ENCODE measurements around the gene DCPS. TPM values are rescaled to one million over a fixed set of nuclear protein-coding genes. Genes with fewer than 3 reads are reported as not detected.
"Not testable (repeated sequence)": the region's sequence is repeated elsewhere in the genome, so short reads cannot be mapped to it uniquely, and the experiment has no call there.

Gene DCPS
- total RNA-seq, 1 donor, result 10.4 TPM

DNA sequence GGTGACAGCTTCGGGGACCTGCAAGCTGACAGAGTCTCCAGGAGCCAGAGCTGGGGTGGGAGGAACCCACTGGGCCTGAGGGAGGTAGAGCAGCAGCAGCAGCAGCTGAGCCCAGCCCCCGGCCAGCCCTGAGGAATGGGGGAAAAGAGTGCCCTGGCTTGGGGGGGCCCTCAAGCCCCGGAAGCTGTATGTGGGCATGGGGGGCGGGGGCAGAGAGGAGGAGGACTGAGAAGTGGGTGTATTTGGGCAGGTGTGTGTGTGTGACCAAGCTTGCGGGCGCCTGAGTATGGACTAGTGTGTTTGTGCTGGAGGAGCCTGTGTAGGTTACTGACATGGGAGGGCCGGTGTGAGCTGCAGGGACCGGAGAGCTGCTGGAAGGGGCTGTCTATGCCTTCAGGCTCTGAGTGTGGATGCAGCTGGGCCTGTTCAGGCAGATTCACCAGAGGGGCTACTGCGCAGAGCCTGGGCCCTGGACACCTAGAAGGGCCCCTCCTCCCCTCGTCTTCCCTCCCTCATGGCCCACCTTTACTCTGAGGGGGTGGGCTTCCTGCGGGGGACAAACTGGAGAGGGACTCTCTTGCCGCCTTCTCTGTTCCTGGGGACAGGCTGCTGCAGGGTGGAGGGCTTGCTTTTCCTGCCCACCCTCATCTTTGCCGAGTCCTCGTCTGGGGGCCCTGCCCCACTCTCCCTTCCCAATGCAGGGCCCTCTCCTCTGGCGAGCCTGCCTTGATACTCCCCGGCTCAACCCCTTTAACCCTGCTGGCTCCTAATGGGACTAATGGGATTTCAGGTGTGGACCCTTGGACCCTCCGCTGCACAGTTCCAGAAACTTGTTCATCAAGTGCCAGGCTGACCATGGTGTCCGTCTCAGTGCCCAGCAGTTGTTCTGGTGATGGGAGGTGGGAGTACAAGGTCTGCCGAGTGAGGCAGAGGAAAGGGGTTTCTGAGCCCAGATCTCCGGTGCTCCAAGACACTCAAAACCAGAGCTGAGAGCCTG is 79.8 kb downstream of the DCPS start:
- no peak for DNase-seq (ENCODE audit: low read depth)
- H3K4me3 ChIP-seq (ENCODE audit: low read depth, low read length), result no peak overlapping the region
- TF ChIP-seq CTCF (IDR thresholded peaks at IDR 0.05; ENCODE audit: insufficient read depth, low read depth, low read length), result no peak

GRCh38 chr11:126384449-126385070 is 80.7 kb downstream of the DCPS start:
- DNase-seq (ENCODE audit: low read depth), result no peak
- TF ChIP-seq CTCF (IDR thresholded peaks at IDR 0.05; ENCODE audit: insufficient read depth, low read depth, low read length), result no peak
- no peak overlapping the region for H3K4me3 ChIP-seq (ENCODE audit: low read depth, low read length)

- no peak for DNase-seq (ENCODE audit: low read depth)
- no peak for TF ChIP-seq CTCF (IDR thresholded peaks at IDR 0.05; ENCODE audit: insufficient read depth, low read depth, low read length)
- H3K4me3 ChIP-seq (ENCODE audit: low read depth, low read length), result no peak overlapping the region
Observed at GRCh38 chr11:126385991-126386728, 82.3 kb downstream of the DCPS start.

DNA sequence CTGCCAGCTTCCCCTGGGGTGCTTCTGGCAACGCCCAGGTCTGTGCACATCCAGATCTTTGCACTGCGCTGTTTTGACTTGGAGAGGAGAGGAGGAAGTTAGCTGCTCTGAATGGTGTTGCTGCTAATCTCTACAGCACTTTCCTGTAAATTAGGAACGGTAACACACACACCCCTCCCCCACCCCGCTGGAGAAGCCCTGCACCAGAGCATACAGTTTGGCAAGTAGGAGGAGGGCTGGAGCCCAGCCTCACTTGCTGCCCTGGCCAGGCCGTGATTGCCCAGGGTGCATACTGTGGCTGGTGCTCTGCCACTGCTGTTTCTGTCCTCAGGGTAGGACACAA is 82.8 kb downstream of the DCPS start:
- not testable (repeated sequence) for DNase-seq (ENCODE audit: low read depth); H3K4me3 ChIP-seq (ENCODE audit: low read depth, low read length)

- no peak overlapping the region for H3K4me3 ChIP-seq (ENCODE audit: low read depth, low read length)
- no peak for TF ChIP-seq CTCF (IDR thresholded peaks at IDR 0.05; ENCODE audit: insufficient read depth, low read depth, low read length)
- no peak for DNase-seq (ENCODE audit: low read depth)
Observed at GRCh38 chr11:126387857-126388256, 84.0 kb downstream of the DCPS start.

DNA sequence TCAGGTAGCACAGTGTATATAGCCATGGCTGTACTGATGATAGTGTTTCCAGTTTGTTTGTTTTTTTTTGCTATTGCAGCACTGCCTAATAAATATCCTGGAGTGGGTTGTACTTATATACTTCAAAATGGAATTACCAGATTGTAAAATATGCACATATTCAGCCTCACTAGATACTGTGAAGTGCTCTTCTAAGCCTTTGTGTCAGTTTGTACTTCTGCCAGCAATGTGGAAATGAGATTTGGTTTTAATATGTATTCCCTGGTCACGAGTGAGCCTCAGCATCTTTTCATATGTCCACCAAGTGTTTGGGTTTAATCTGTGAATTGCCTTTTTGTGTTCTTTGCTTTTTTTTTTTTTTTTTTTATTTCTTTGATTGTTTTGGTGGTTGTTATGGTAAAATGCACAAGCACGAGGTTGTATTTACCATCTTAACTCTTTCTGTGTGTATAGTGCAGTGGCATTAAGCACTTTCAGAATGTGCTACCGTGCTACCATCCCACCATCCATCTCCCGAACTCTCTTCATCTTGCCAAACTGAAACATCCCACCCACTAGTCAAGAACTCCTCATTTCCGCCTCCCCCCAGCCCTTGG is 86.5 kb downstream of the DCPS start:
- DNase-seq (ENCODE audit: low read depth), result no peak
- no peak overlapping the region for H3K4me3 ChIP-seq (ENCODE audit: low read depth, low read length)
- no peak for TF ChIP-seq CTCF (IDR thresholded peaks at IDR 0.05; ENCODE audit: insufficient read depth, low read depth, low read length)
